K562 (cell line): ENCODE measurements around the gene USP20.

Experiments used
- BCL6 ChIP-seq: fragments of 250-450 bp; sonication (Bioruptor Pico); IDR thresholded peaks from 2 replicates; pipeline ENCODE4 v1.4.0; 2020
- MAFF ChIP-seq: IDR thresholded peaks from 2 replicates; pipeline ENCODE4 v1.6.1; 2012; ENCODE audit warnings: low read length, improper control_type of control experiment
- PTBP1 ChIP-seq: fragments of 200-400 bp; formaldehyde crosslinking; IDR thresholded peaks from 2 replicates; pipeline ENCODE4 v1.6.1; 2017; ENCODE audit warnings: low read depth, low read length
- ZBTB17 ChIP-seq: fragments of 450-650 bp; formaldehyde crosslinking; IDR thresholded peaks from 2 replicates; pipeline ENCODE4 v1.4.0; 2020; ENCODE audit warnings: mild to moderate bottlenecking
- ZFP36 ChIP-seq: fragments of 150-350 bp; IDR thresholded peaks from 2 replicates; pipeline ENCODE4 v1.6.1; 2018; ENCODE audit warnings: low read length, low read depth; ENCODE audit not compliant: partially characterized antibody

GRCh38 chr9:129871046-129871445 lies 35.8 kb downstream of the USP20 start:
- TF ChIP-seq PTBP1 (no peak), BCL6 (no peak), MAFF (no peak), ZBTB17 (no peak), ZFP36 (no peak)
